A549 (cell line): ENCODE measurements around the gene FAF1.

Experiments
- NPAS2 ChIP-seq: fragments of 250-450 bp; sonication (Bioruptor Pico); IDR thresholded peaks from 2 replicates; pipeline ENCODE4 v1.8.0; 2022; ENCODE audit warnings: mild to moderate bottlenecking, moderate library complexity, borderline replicate concordance
- TF ChIP-seq, protein P1 (sequence below): fragments of >200 bp; sonication (Bioruptor Twin); formaldehyde crosslinking; IDR thresholded peaks from 3 replicates; pipeline ENCODE4 v1.5.1; 2016

DNA sequence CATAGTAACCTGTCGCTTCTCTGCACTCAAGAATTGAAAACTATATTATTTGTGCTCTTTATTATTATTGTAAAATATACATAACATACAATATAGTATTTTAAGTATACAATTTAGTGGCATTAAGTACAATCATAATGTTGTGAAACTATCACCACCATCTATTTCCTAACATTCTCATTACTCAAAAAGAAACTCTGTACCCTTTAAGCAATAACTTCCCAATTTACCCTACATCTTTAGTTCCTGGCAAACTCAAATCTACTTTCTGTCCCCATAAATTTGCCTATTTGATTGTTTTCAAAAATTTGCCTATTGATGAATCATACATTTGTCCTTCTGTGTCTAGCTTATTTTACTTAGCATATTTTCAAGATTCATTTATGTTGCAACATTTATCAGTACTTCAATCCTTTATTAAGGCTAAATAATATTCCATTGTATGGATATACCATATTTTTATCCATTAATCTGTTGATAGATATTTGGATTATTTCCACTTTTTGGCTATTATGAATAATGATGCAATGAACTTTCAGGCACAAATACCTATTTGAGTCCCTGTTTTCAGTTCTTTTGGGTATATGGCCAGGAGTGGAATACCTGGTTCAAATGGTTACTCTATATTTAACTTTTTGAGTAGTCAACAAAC is 437.2 kb downstream of the FAF1 start:
- TF ChIP-seq NPAS2 (CRISPR knock-in tag): no peak
- TF ChIP-seq, protein P1, sequence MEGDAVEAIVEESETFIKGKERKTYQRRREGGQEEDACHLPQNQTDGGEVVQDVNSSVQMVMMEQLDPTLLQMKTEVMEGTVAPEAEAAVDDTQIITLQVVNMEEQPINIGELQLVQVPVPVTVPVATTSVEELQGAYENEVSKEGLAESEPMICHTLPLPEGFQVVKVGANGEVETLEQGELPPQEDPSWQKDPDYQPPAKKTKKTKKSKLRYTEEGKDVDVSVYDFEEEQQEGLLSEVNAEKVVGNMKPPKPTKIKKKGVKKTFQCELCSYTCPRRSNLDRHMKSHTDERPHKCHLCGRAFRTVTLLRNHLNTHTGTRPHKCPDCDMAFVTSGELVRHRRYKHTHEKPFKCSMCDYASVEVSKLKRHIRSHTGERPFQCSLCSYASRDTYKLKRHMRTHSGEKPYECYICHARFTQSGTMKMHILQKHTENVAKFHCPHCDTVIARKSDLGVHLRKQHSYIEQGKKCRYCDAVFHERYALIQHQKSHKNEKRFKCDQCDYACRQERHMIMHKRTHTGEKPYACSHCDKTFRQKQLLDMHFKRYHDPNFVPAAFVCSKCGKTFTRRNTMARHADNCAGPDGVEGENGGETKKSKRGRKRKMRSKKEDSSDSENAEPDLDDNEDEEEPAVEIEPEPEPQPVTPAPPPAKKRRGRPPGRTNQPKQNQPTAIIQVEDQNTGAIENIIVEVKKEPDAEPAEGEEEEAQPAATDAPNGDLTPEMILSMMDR: no peak
